HG03175 (cell line): Measurements from ENCODE around the gene WDR45B.

Source experiments
- ATAC-seq: cut with Tn5 transposase; IDR thresholded peaks from one replicate; pipeline ENCODE4 v1.9.1; 2021; ENCODE audit warnings: mild to moderate bottlenecking, moderate library complexity; ENCODE audit not compliant: unreplicated experiment

WDR45B gene

DNA sequence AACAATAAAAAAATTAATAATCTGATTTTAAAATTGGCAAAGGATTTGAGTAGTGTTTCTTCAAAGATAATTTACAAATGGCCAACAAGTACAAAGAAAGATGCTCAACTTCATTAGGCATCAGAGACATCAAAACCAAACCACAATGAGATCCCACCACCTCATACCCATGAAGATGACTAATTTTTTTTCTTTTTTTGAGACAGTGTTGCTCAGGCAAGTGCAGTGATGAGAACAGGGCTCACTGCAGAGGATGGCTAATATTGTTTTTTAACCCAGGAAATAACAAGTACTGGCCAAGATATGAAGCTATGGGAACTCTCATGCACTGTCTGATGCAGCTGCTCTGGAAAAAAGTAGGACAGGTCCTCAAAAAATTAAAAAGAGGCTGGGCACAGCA lies 14.9 kb downstream of the WDR45B start:
- ATAC-seq = no peak

DNA sequence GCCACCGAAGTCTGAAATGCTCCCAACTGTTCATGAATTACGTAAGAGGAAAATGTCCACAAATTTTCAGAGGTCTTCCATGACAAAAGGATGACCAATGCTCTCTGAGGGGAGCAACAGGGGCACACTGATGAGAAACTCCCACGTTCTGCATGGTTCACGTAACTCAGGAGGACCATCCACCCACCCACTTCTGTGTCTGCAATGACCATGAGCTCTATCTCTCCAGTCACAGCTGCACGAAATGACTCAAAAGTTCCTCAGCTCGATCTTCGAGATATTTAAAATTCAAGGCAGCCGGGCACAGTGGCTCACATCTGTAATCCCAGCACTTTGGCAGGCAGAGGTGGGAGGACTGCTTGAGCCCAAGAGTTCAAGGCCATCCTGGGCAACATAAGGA lies 15.8 kb downstream of the WDR45B start:
- ATAC-seq = no peak

DNA sequence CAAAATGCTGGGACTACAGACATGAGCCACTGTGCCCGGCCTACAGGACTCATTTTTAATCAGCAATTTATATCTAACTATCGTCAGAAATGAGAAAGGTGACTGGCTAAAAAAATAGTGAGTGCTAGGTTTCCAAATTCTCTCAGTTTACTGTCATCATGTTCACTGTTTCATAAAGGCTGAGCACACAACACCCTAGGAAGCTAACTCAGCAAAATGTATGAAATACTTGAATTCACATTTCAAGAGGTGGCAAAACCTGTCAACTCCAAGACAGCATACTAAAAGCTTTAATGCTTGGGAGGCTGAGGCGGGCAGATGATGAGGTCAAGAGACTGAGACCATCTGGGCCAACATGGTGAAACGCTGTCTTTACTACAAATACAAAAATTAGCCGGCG lies 16.7 kb downstream of the WDR45B start:
- no peak for ATAC-seq

DNA sequence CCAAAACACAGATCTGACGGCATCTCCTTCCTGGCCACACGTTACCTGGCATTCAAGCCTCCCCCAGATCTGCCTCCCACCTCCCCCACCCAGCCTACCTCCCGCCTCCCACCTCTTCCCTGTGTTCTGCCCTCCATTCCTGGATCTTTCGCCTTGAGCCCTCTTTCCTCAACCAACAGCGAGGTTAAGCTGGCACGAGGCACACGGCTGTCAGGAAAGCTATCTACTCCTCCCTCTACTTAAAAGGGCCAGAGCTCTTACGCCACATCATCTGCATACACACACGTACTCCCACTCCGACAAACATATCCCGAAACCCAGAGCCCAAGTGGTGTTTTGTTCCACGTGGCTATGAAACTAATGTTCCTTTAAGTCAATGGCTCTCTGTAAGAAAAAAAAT lies 18.0 kb downstream of the WDR45B start:
- ATAC-seq = no peak

DNA sequence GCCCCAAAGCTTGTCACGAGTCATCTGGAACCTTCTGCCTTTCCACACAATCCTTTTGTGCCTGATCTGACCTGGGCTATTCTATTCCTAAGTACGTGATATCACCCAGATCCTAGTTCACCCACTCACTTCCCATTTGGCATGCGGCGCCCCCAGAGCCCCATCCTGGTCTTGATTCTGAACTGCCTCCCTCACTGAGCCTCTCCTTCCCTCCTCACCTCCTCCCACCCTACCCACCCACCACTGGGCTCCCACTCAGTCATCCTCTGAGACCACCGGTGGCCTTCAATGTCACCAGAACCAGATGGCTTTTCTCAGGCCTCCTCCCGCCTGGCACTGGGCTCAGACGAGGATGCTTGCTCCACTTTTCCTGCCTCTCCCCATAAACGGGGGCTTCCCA lies 18.5 kb downstream of the WDR45B start:
- ATAC-seq = no peak

DNA sequence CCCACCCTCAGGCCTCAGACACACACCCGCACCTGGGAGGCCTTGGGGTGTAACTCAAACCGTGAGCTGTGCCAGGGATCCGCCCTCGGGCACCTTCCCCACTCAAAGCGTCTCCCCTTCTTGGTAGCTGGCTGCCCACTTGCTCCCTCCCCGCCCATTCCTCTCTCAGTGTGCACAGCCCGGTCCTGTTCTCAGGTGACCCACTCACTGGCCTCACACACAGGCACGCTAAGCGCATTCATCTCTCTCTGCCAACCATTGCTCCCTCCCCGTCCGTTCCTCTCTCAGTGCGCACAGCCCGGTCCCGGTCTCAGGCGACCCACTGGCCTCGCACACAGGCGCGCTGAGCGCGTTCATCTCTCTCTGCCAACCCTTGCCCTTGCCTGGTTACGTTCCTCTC lies 20.8 kb downstream of the WDR45B start:
- ATAC-seq = no peak

DNA sequence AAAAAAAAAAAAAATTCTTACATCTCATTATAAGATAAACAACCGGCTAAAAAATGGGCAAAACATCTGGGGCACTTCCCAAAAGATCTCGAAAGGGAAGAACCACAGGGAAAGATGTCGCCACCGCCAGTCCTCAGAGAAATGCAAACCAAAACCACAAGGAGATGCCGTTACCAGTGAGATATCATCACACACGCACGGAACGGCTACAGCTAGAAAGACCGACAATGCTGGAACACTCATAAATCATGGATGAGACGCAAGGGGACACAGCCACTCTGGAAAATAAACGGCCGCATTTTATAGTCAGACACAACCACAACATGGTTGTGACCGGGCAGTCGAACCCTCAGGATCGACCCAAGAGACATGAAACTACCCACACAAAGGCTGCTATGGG lies 24.5 kb downstream of the WDR45B start:
- ATAC-seq = no peak

DNA sequence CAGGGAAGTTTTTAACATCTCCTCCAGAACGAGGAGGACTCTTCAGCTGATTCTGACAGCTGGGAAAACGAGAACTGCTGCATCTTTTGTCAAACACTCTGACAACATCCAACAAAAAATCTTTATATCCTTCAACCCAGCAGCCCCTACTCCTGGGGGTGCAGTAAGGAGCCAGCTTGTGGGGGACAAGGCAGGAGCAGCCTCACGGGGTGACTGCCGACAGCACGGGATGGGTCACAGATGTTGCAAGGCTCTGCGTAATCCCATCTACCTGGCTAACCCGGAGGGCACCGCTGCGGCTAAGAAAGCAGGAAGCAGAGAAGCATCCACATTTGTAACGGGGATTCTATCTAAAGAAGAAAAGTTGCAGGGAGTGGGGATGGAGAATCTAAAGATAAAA lies 28.6 kb downstream of the WDR45B start:
- no peak for ATAC-seq

DNA sequence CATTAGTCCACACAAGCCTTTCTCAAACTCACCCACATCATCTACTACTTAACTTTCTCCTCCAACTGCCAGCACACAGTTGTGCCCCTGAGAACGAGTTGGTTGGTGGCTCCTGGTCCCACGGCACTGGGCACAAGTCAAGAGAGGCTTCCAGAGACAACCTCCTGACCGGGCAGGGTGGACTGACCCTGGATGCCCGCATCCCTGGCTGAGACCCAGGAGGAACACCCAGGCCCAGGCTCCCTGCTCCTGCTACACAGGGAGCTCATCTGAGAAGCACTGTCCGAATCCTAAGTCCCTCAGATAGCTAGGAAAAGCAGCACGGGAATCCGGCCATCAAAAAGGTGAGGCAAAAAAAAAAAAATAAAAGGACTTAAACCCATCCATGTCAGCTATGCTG lies 29.0 kb downstream of the WDR45B start:
- no peak for ATAC-seq

DNA sequence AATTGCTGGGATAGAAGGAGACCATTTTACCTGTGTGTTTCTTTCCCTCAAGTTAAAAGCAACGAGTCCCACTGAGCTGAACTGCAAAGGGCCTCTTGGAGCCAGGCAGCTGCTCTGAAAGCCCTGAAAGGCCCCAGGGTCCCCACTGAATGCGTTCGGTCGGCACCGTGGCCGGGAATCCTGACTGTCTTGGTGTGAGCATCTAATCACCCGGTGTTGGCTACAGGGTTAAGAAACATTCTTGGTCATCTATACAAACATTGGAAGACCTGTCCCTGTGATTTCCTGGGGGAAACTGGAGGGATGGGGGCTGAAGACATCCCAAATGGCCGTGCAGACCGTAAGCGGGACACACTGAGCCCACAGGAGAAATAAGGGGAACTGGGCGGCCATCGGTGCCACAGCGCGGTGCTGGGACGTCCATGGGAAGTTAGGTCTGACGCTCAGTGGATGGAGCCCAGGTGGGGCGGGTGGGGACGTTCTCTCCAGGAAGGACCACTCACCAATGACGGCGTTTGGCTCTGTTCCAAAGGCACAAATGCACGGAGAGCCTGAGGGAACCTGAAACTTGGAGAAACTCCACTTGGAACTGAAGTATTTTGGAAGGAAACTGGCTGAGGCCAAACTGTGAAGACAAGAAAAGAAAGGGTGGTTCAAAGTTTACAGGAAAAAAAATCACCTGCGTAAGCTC lies 32.1 kb downstream of the WDR45B start:
- ATAC-seq = no peak

DNA sequence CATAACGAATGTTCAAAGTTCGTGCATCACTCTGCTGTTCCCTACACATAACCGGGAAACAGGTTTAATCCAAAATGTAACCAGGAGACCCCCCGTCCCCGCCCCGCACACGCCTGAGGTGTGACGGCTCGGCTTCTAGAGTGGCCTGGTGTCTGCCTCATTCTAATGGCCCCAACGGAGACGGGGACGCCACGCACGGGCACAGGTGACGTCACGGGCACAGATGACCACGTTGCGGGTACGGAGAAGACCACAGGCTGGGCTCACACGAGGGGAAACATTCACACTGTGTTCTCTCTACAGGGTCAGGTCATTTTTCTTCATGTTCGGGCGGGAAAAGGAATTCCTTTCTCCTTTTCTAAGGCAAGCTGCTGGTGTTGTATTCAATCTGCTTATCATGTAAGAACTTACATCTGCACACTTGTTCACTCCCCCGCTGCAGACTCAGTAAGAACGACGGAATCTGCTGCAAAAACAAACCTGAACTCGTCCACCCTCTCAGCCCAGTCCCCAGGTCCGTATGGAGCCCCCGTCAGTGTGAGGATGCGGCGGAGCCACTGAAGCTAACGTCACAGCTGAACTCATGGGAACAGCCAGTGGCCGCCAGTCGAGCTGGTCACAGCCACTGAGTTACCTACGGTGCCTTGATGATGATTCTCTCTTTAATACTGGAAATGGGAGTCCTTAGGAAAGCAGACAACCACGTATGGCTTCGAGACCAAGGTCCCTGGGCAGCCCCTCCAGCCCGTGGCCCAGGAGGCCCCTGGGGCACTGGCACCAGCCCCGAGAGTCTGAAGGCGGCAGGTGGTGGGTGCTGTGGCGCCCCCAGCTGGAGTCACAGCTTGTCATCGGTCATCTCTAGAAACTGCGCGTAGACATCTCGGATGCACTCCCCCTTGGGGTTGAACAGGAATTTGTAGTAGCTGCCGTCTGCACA lies 32.9 kb downstream of the WDR45B start:
- no peak for ATAC-seq

DNA sequence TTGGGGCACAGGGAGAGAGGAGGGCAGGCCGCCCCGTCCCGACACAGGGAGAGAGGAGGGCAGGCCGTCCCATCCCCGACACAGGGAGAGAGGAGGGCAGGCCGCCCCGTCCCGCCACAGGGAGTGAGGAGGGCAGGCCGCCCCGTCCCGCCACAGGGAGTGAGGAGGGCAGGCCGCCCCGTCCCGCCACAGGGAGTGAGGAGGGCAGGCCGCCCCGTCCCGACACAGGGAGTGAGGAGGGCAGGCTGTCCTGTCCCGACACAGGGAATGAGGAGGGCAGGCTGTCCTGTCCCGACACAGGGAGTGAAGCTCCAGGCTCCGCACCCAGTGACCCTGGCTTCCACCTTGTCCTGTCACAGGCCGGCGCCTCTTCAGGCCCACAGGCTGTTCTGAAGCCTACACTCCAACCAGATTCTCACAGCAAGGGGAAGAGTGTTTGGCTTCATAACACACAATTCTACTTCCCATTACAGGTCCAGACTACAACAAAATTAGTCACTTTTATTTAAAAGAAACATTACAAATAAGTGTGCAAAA lies 34.1 kb downstream of the WDR45B start:
- ATAC-seq = no peak

DNA sequence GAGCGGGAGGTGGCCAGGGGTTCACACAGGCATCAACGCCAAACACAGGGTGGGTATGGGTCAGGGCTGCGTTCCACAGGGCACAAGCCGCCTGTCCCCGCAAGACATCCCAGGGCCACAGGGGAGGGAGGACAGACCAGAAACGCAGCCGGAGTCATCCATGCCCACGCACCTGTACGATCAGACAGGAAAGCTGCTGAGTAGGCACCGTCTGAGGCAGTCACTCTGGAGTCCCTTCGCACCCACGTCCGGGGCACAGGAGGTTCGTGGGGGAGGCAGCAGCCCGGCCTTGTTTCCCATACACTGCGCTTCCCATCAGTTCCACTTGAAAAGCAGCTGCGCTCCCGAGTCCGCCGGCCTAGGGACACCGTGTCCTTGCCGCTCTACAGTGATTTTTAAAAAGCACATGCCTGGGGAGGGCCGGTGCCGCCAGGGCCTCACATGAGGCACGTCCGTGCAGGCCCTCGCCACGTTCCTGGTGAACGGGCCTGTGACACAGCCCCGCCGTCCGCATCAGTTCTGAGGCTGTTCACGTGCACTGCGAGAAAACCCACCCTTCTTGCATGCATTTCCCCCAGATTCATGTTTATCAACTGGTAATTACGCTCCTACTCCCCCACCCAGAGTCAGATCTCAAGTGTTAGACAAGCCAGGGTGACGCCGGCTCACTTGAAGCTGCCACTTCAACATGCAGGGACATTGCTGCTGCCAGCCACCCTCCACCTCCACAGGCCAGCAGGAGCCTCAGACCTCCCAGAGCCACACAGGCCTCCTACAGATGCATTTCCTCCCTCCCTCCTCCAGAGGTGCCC lies 34.8 kb downstream of the WDR45B start:
- no peak for ATAC-seq

DNA sequence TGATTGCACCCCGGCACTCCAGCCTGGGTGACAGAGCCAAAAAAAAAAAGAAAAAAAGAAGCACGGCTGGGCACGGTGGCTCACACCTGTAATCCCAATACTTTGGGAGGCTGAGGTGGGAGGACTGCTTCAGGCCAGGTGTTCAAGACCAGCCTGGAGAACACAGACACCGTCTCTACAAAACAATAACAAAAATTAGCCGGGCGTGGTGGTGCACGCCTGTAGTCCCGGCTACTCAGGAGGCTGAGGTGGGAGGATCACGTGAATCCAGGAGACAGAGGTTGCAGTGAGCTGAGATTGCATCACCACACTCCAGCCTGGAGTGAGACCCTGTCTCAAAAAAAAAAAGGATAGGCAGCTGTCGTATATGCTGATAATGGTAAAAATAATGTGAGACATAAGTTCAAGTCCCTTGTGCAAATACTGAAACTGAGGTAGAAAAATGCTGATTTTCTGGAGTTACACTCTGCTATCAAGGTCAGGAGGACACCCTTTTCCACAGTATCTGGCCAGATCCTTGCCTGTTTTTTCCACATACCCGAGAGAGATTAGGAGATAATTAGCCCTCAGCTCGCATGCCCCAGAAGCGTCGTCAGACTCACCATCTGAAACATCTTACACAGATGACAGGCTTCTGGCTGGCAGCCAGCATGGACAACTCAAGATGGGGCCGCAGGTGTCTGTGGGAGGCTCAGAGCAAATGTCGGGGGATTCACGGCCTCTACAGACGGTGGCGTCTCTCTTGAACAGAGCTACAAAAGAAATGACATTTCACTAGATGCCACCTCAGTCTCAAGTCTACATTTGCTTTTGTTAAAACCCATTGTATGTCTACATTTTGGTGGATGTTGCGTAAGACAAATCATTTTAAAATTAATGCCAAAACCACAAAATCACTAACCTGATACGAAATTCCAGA lies 36.8 kb downstream of the WDR45B start:
- no peak for ATAC-seq

DNA sequence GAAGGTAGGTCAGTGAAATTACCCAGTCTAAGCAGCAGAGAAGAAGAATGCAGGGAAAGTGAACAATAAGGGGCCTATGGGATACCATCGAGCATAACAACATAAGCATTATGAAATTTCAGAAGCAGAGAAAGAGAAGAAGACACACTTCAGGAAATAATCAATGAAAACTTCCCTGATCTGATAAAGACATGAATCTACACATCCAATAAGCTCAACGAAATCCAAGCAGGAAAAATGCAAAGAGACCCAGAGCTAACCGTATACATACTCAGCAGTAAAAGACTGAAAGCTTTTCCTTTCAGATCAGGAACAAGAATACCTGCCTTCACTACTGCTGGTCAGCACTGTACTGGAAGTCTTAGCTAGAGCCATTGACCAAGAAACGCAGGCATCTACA lies 38.6 kb downstream of the WDR45B start:
- ATAC-seq = no peak

DNA sequence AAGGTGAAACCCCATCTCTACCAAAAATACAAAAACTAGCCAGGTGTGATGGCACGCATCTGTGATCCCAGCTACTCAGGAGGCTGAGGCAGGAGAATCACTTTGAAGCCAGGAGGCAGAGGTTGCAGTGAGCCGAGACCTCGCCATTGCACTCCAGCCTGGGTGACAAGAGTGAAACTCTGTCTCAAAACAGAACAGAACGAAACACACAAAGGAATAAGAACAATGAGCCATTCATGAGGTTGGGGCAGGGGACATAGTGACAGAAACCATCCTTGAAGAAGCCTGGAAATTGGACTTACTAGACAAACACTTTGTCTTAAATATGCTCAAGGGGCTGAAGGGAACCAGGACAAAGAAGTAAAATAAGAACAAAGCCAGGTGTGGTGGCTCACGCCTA lies 39.4 kb downstream of the WDR45B start:
- no peak for ATAC-seq

DNA sequence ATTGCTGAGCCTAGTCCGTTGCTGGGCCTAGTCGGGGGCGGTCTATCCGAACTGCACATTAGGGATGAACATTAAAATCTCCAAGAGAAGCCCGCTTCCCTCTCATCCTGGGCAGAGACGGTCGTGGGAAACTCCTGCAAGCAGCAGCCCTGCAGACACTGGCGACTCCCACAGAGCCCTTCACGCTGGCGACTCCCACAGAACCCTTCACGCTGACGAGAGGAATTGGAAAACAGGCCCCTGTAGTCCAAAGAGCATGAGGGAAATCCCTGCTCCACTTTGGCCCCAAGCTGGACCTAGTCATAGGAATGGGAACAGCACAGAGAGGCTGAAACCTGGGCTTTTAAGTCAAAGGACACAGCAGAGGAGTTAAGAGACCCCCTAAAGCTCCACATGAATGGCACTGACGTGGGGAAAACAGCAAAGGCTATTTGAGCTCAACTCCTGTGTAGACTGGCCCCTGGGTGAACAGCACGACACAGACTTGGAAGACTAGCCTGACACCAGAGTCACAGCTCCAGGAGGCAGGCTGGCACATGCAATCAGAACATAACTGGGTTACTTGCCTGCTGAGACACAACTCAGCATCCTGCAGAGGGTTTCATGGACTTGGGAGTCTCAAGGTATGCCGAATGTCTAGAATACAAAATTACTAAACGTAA lies 42.2 kb downstream of the WDR45B start:
- no peak for ATAC-seq

DNA sequence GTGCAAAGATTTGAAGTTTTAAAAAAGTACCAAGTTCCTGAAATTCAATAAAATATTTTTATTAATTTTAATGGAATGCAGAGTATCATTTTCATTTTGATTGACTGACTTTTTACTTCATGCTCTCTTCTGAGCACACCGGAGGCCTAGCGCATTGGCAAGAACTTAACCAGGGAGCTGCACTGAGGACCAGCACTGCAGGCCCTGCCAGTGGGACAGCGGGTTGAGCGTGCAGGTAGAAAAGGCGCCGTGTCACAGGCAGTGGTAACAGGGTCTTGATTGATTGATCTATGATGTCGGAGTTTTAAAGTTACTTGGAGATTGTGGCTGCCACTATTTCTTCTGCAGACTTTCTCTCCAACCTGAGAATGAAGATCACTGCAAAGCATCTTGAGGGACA lies 43.7 kb downstream of the WDR45B start:
- ATAC-seq = no peak

DNA sequence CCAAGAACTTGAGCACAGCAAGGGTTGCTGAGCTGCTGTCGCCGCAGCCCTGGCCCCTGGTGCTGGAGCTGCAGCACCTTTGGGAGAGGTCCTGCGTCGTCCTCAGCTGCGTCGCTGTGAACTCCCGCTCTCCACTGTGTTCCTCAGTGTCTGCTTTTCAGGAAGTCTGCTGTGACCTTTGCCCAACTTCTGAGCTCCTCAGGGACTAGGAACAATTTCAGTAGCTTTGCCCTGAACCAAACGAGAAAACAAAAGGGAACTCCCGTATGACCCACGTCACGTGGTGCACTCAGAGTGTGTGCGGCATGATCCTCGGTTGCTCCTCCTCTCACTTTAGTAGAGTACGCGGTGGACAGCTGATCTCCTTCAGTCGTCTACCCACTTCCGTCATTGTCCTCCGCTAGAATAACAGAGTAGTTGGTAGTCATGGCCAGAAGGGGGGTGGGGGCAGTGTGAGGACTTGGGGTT lies 44.2 kb downstream of the WDR45B start:
- no peak for ATAC-seq
